Astrocyte (in vitro differentiated cells and primary cell): ENCODE data around the gene POLN. TPM values are rescaled to one million over a fixed set of nuclear protein-coding genes. Genes with fewer than 3 reads are reported as not detected.
"Not testable (repeated sequence)": the region's sequence is repeated elsewhere in the genome, so short reads cannot be mapped to it uniquely, and the experiment has no call there.

ENCODE experiments used
- DNase-seq: peaks from one replicate; pipeline ENCODE4 v3.0.0-alpha.2; 2010; ENCODE audit warnings: low read depth
- FAIRE-seq: peaks from 2 replicates; lab custom pipeline; 2011; peaks lifted over from hg19 to GRCh38; lab: Jason Lieb, UNC
- H2AFZ ChIP-seq: 2 replicates; pipeline ENCODE4 v1.6.0; 2012; ENCODE audit warnings: low read depth, low read length, inconsistent platforms
- H3K27ac ChIP-seq: 2 replicates; pipeline ENCODE4 v1.5.1; 2011; ENCODE audit warnings: low read depth, low read length, inconsistent platforms
- H3K27me3 ChIP-seq: 2 replicates; pipeline ENCODE4 v1.6.0; 2011; ENCODE audit warnings: low read length, inconsistent platforms; ENCODE audit not compliant: insufficient read depth
- H3K36me3 ChIP-seq: 2 replicates; pipeline ENCODE4 v1.5.1; 2011; ENCODE audit warnings: low read length, inconsistent platforms; ENCODE audit not compliant: insufficient read depth
- H3K4me1 ChIP-seq: 2 replicates; pipeline ENCODE4 v1.5.1; 2011; ENCODE audit warnings: low read length, inconsistent platforms; ENCODE audit not compliant: insufficient read depth
- H3K4me2 ChIP-seq: 2 replicates; pipeline ENCODE4 v1.6.0; 2012; ENCODE audit warnings: low read length, inconsistent platforms
- H3K4me3 ChIP-seq: 2 replicates; pipeline ENCODE4 v1.5.1; 2011; ENCODE audit warnings: low read depth, mild to moderate bottlenecking, low read length, inconsistent platforms; ENCODE audit not compliant: insufficient read depth
- H3K79me2 ChIP-seq: 2 replicates; pipeline ENCODE4 v1.6.0; 2012; ENCODE audit warnings: mild to moderate bottlenecking, low read length, inconsistent platforms; ENCODE audit not compliant: insufficient read depth
- H3K9ac ChIP-seq: 2 replicates; pipeline ENCODE4 v1.6.0; 2012; ENCODE audit warnings: mild to moderate bottlenecking, low read length, inconsistent platforms
- H3K9me3 ChIP-seq: 2 replicates; pipeline ENCODE4 v1.5.1; 2012; ENCODE audit warnings: low read depth, mild to moderate bottlenecking, low read length, inconsistent platforms; ENCODE audit not compliant: insufficient read depth
- H4K20me1 ChIP-seq: 2 replicates; pipeline ENCODE4 v1.6.0; 2012; ENCODE audit warnings: low read length, inconsistent platforms; ENCODE audit not compliant: insufficient read depth
- H3K27ac Mint-ChIP-seq: one replicate; pipeline ENCODE4 v1.8.0; 2021; ENCODE audit warnings: mild to moderate bottlenecking, mixed read lengths; ENCODE audit not compliant: unreplicated experiment
- H3K27me3 Mint-ChIP-seq: one replicate; pipeline ENCODE4 v1.8.0; 2021; ENCODE audit warnings: low read depth, mixed read lengths; ENCODE audit not compliant: unreplicated experiment
- H3K36me3 Mint-ChIP-seq: one replicate; pipeline ENCODE4 v1.8.0; 2021; ENCODE audit warnings: low read depth, mixed read lengths; ENCODE audit not compliant: unreplicated experiment
- H3K4me1 Mint-ChIP-seq: one replicate; pipeline ENCODE4 v1.8.0; 2021; ENCODE audit warnings: low read depth, mixed read lengths; ENCODE audit not compliant: unreplicated experiment
- H3K4me3 Mint-ChIP-seq: one replicate; pipeline ENCODE4 v1.8.0; 2021; ENCODE audit warnings: mild to moderate bottlenecking, moderate library complexity, mixed read lengths; ENCODE audit not compliant: unreplicated experiment
- H3K9me3 Mint-ChIP-seq: one replicate; pipeline ENCODE4 v1.8.0; 2021; ENCODE audit warnings: mild to moderate bottlenecking, mixed read lengths; ENCODE audit not compliant: unreplicated experiment
- EZH2 ChIP-seq: IDR thresholded peaks from 2 replicates; pipeline ENCODE4 v1.6.1; 2012; ENCODE audit warnings: mild to moderate bottlenecking, low read length, inconsistent platforms; ENCODE audit not compliant: insufficient read depth
- total RNA-seq: library from RNA; stranded (reverse); gene quantifications from 2 replicates; pipeline ENCODE4 v1.2.1, GENCODE V29; 2021
- TF ChIP-seq, protein P1 (sequence below): IDR thresholded peaks from 2 replicates; pipeline ENCODE4 v1.5.1; 2011; ENCODE audit warnings: low read depth, mild to moderate bottlenecking, inconsistent platforms, low read length, moderate library complexity; ENCODE audit not compliant: insufficient read depth

The POLN gene
- total RNA-seq, 1 donor from 2014 or later = 3.1 TPM

GRCh38 chr4:2027120-2027519 lies 214.8 kb downstream of the POLN start:
- not testable (repeated sequence) for H3K4me3 Mint-ChIP-seq, H3K79me2 ChIP-seq, H3K4me1 ChIP-seq, DNase-seq, H3K4me1 Mint-ChIP-seq, H3K4me3 ChIP-seq, H3K36me3 Mint-ChIP-seq, H3K9me3 ChIP-seq, H3K36me3 ChIP-seq, H3K27ac Mint-ChIP-seq, H4K20me1 ChIP-seq, H3K4me2 ChIP-seq, FAIRE-seq, H3K9ac ChIP-seq, H3K27ac ChIP-seq, H2AFZ ChIP-seq
- H3K27me3 ChIP-seq = peaks cover 13% of the 10 kb centered on the region
- H3K9me3 Mint-ChIP-seq = peaks cover 28% of the 10 kb centered on the region
- H3K27me3 Mint-ChIP-seq = peaks cover 73% of the 10 kb centered on the region

GRCh38 chr4:2025817-2026216 lies 216.1 kb downstream of the POLN start:
- H3K9me3 ChIP-seq = no peaks in the 10 kb centered on the region
- H3K9me3 Mint-ChIP-seq = peaks cover 26% of the 10 kb centered on the region
- no peak overlapping the region for H3K4me3 Mint-ChIP-seq
- peaks cover 4% of the 10 kb centered on the region for H3K4me1 Mint-ChIP-seq
- DNase-seq (no peak), FAIRE-seq (no peak)
- H3K36me3 Mint-ChIP-seq = peaks cover 3% of the 10 kb centered on the region
- no peak overlapping the region for H3K9ac ChIP-seq
- TF ChIP-seq, protein P1, sequence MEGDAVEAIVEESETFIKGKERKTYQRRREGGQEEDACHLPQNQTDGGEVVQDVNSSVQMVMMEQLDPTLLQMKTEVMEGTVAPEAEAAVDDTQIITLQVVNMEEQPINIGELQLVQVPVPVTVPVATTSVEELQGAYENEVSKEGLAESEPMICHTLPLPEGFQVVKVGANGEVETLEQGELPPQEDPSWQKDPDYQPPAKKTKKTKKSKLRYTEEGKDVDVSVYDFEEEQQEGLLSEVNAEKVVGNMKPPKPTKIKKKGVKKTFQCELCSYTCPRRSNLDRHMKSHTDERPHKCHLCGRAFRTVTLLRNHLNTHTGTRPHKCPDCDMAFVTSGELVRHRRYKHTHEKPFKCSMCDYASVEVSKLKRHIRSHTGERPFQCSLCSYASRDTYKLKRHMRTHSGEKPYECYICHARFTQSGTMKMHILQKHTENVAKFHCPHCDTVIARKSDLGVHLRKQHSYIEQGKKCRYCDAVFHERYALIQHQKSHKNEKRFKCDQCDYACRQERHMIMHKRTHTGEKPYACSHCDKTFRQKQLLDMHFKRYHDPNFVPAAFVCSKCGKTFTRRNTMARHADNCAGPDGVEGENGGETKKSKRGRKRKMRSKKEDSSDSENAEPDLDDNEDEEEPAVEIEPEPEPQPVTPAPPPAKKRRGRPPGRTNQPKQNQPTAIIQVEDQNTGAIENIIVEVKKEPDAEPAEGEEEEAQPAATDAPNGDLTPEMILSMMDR = no peak
- no peak for TF ChIP-seq EZH2
- no peaks in the 10 kb centered on the region for H3K79me2 ChIP-seq
- H2AFZ ChIP-seq = no peak overlapping the region
- H3K4me2 ChIP-seq = no peak overlapping the region
- H3K27ac Mint-ChIP-seq = no peak overlapping the region
- no peaks in the 10 kb centered on the region for H4K20me1 ChIP-seq
- peaks cover 70% of the 10 kb centered on the region for H3K27me3 Mint-ChIP-seq
- H3K4me3 ChIP-seq = no peak overlapping the region
- H3K4me1 ChIP-seq = no peaks in the 10 kb centered on the region
- no peaks in the 10 kb centered on the region for H3K36me3 ChIP-seq
- peaks cover 13% of the 10 kb centered on the region for H3K27me3 ChIP-seq
- no peak overlapping the region for H3K27ac ChIP-seq

DNA sequence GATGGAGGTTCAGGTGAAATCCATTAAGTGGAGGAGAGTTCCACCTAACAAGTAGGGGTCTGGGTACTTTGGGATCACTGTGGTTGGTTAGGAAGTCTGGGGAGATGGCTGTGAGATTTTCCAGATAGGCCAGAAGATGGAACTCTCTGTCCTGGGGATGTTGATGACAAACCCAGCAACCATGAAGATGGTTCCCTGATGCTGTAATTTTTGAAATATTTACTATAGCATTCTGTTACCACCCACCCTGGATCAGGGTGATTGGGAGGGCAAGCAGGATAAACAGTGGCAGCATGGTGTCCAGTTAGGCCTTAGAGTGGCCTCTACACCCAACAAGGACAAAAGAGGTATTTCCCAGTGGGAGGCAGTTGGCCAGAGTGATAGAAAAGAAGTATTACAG lies 217.2 kb downstream of the POLN start:
- no peak overlapping the region for H2AFZ ChIP-seq
- no peak overlapping the region for H3K9ac ChIP-seq
- peaks cover 4% of the 10 kb centered on the region for H3K4me1 Mint-ChIP-seq
- H3K4me3 ChIP-seq = no peak overlapping the region
- no peaks in the 10 kb centered on the region for H3K4me1 ChIP-seq
- no peak overlapping the region for H3K27ac Mint-ChIP-seq
- H3K27ac ChIP-seq = no peak overlapping the region
- peaks cover 26% of the 10 kb centered on the region for H3K9me3 Mint-ChIP-seq
- no peak overlapping the region for H3K4me2 ChIP-seq
- H3K4me3 Mint-ChIP-seq = no peak overlapping the region
- no peaks in the 10 kb centered on the region for H3K9me3 ChIP-seq
- H4K20me1 ChIP-seq = no peaks in the 10 kb centered on the region
- no peaks in the 10 kb centered on the region for H3K79me2 ChIP-seq
- peaks cover 3% of the 10 kb centered on the region for H3K36me3 Mint-ChIP-seq
- FAIRE-seq (no peak), DNase-seq (no peak)
- peaks cover 61% of the 10 kb centered on the region for H3K27me3 Mint-ChIP-seq
- H3K36me3 ChIP-seq = no peaks in the 10 kb centered on the region
- TF ChIP-seq, protein P1 = no peak
- no peak for TF ChIP-seq EZH2
- H3K27me3 ChIP-seq = peaks cover 11% of the 10 kb centered on the region

Other genes starting within 250 kb of the POLN start
- 22.1 and 24.5 TPM in 2 replicates for gene NELFA, start 233.1 kb downstream of the POLN start, total RNA-seq
- 1.2 and 1.6 TPM in 2 replicates for gene NAT8L, start 182.8 kb downstream of the POLN start, total RNA-seq
- 9.1 and 10.7 TPM in 2 replicates for gene HAUS3, start within 50 bp of the POLN start, total RNA-seq
- gene MXD4, start 20.0 kb upstream of the POLN start, total RNA-seq = 92.0 and 92.3 TPM in 2 replicates
- 0.31 and 0.68 TPM in 2 replicates for gene ZFYVE28, start 176.5 kb upstream of the POLN start, total RNA-seq
- not detected in 2 replicates for gene CFAP99, start 176.8 kb upstream of the POLN start, total RNA-seq
- gene RNF4, start 227.0 kb upstream of the POLN start, total RNA-seq = 73.6 and 77.2 TPM in 2 replicates